Bronchial epithelial cell (primary cell): ENCODE data around the gene FAM193A. TPM values are rescaled to one million over a fixed set of nuclear protein-coding genes. Genes with fewer than 3 reads are reported as not detected.

Experiments used
- DNase-seq: peaks from one replicate; pipeline ENCODE4 v3.0.0-alpha.2; 2010; ENCODE audit warnings: low read depth
- FAIRE-seq: peaks from 2 replicates; lab custom pipeline; 2011; peaks lifted over from hg19 to GRCh38; lab: Jason Lieb, UNC
- H3K27me3 ChIP-seq: 2 replicates; pipeline ENCODE4 v1.5.1; 2011; ENCODE audit warnings: low read length; ENCODE audit not compliant: control insufficient read depth, insufficient read depth
- H3K36me3 ChIP-seq: 2 replicates; pipeline ENCODE4 v1.5.1; 2011; ENCODE audit warnings: low read length; ENCODE audit not compliant: control insufficient read depth, insufficient read depth
- H3K4me3 ChIP-seq: 2 replicates; pipeline ENCODE4 v1.5.1; 2011; ENCODE audit warnings: mild to moderate bottlenecking, low read depth, low read length, control low read depth
- total RNA-seq: library from RNA; depleted of rRNA; stranded (reverse); fragments of >200 nt; gene quantifications from 2 replicates; pipeline ENCODE4 v1.2.1, GENCODE V29; 2014
- TF ChIP-seq, protein P1 (sequence below): IDR thresholded peaks from 2 replicates; pipeline ENCODE4 v1.5.1; 2011; ENCODE audit warnings: mild to moderate bottlenecking, moderate library complexity, low read length, control low read depth, inconsistent platforms; ENCODE audit not compliant: insufficient read depth, severe bottlenecking

The FAM193A gene
- total RNA-seq, 1 donor from 2014 or later = 6.6 TPM

DNA sequence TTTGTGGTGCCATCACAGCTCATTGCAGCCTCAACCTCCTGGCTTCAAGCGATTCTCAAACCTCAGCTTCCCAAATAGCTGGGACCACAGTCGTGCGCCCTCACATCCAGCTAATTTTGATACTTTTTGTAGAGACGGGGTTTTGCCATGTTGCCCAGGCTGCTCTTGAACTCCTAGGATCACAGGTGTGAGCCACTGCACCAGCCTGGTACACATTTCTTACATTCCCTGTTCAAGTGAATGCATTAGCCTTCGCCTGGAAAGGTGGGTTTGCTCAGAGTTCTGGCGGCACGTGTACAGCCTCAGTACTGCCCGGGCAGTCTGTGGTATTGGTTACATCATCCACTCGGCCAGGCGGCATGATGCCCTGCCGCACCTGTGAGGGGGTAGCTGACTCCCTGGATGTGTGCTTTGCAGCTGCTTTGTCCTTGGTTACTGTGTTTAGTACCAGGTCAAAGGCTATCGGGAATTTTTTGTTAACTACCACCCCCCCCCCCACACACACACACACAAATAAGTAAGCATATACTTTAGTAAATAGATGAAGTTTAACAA, 162.6 kb downstream of the FAM193A start:
- FAIRE-seq = no peak
- TF ChIP-seq, protein P1, sequence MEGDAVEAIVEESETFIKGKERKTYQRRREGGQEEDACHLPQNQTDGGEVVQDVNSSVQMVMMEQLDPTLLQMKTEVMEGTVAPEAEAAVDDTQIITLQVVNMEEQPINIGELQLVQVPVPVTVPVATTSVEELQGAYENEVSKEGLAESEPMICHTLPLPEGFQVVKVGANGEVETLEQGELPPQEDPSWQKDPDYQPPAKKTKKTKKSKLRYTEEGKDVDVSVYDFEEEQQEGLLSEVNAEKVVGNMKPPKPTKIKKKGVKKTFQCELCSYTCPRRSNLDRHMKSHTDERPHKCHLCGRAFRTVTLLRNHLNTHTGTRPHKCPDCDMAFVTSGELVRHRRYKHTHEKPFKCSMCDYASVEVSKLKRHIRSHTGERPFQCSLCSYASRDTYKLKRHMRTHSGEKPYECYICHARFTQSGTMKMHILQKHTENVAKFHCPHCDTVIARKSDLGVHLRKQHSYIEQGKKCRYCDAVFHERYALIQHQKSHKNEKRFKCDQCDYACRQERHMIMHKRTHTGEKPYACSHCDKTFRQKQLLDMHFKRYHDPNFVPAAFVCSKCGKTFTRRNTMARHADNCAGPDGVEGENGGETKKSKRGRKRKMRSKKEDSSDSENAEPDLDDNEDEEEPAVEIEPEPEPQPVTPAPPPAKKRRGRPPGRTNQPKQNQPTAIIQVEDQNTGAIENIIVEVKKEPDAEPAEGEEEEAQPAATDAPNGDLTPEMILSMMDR = no peak
- DNase-seq = no peak
- Histone ChIP-seq H3K4me3 (no peak overlapping the region), H3K27me3 (no peaks in the 10 kb centered on the region), H3K36me3 (peaks cover 35% of the 10 kb centered on the region)

DNA sequence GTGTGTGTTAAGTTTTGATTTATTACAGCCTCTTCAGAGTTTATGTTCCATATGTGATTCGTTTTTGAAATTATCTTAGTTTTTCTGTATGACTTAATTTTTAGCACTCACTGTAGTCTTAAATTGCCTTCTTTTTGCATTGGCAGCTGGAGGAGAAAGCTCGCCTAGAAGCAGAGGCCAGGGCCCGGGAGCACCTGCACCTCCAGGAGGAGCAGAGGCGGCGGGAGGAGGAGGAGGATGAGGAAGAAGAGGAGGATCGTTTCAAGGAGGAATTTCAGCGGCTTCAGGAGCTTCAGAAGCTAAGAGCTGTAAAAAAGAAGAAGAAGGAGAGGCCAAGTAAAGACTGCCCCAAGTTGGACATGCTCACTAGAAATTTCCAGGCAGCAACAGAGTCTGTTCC, 163.1 kb downstream of the FAM193A start:
- H3K36me3 ChIP-seq = peaks cover 35% of the 10 kb centered on the region
- TF ChIP-seq, protein P1 = no peak
- no peaks in the 10 kb centered on the region for H3K27me3 ChIP-seq
- no peak overlapping the region for H3K4me3 ChIP-seq
- DNase-seq (no peak), FAIRE-seq (no peak)

DNA sequence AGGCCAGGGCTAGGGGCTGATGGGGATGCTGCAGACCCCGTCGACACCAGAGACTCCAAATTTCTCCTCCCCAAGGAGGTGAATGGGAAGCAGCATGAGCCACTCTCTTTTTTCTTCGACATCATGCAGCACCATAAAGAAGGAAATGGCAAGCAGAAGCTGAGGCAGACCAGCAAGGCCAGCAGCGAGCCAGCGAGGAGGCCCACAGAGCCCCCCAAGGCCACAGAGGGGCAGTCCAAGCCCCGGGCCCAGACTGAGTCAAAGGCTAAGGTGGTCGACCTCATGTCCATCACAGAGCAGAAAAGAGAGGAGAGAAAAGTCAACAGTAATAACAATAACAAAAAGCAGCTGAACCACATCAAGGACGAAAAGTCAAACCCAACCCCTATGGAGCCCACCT, 163.6 kb downstream of the FAM193A start:
- FAIRE-seq (no peak), DNase-seq (no peak)
- no peaks in the 10 kb centered on the region for H3K27me3 ChIP-seq
- H3K36me3 ChIP-seq = peaks cover 31% of the 10 kb centered on the region
- no peak overlapping the region for H3K4me3 ChIP-seq
- TF ChIP-seq, protein P1 = no peak

DNA sequence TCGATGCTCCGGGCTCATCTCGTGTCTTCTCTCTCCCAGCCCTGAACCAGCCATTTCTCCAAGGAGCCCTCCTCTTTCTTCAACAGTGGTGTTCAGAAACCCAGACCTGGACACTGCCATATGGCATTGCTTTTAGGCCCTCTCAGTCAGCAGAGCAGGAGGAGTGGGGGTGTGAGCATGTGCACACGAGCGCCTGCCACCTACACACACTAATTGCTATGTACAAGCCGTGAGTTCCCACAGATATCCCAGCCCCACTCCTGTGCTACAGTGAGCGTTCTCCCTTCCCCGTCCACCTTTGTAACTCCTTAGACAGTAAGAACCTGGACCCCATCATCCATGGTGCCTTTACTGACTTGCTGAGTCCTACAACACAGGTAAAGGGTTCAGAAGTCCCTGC, 165.9 kb downstream of the FAM193A start:
- H3K36me3 ChIP-seq = peaks cover 28% of the 10 kb centered on the region
- no peak for FAIRE-seq
- no peak overlapping the region for H3K4me3 ChIP-seq
- no peak for DNase-seq
- TF ChIP-seq, protein P1 = no peak
- no peaks in the 10 kb centered on the region for H3K27me3 ChIP-seq

DNA sequence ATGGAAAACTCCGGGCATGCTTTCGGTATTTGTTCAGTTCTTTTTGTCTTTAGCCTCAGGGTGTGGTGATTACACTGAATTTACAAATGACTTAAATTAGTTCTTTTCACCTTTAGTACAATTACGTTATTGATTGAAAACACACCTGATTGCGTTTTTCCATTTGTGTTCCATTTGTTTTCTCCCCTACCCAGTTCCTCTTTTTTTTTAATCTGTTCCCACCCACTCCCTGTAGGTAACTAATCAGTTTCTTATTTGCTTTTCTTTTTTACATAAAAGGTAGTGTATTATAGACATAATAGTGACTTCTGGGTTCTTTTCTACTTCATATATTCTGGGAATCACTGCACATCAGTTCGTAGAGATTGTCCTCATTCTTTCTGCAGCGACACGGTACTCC, 166.3 kb downstream of the FAM193A start:
- Histone ChIP-seq H3K4me3 (no peak overlapping the region), H3K27me3 (no peaks in the 10 kb centered on the region), H3K36me3 (peaks cover 27% of the 10 kb centered on the region)
- no peak for DNase-seq
- TF ChIP-seq, protein P1 = no peak
- FAIRE-seq = no peak

DNA sequence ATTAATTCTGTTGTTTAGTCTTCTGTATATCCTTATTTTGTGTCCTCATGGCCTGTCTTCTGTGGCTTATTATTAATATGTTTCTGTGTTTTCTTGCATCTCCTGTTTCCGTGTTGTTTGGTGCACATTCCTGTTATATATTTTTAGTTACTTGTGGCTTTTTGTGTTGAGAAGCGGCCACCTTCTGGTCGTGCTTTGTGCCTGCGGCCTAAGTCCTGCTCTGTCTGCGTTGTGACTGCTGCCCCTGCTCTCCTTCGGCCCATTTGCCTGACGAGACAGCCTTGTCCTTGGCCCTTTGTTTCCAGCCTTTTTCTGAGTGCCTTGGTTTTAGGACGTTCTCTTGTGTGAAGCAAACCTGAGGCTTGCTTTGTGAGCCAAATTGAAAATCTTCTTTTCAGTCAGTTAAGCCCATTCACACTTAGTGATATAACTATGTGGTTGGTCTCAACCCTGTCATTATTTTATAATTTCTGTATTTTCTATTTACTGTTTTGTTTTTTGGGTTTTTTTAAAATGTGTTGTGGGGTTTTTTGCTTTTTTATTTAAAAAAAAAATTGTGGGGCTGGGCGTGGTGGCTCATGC, 175.9 kb downstream of the FAM193A start:
- no peak overlapping the region for H3K4me3 ChIP-seq
- FAIRE-seq = no peak
- TF ChIP-seq, protein P1 = no peak
- H3K27me3 ChIP-seq = no peaks in the 10 kb centered on the region
- no peak for DNase-seq
- peaks cover 7% of the 10 kb centered on the region for H3K36me3 ChIP-seq
